ENCODE measurements around the gene ECHDC1. TPM values are rescaled to one million over a fixed set of nuclear protein-coding genes. Genes with fewer than 3 reads are reported as not detected.

Gene ECHDC1
- total and polyA plus RNA-seq, 2 of the 4 experiments (the other 2 are of a cell fraction) = 33.1 to 40.3 TPM

DNA sequence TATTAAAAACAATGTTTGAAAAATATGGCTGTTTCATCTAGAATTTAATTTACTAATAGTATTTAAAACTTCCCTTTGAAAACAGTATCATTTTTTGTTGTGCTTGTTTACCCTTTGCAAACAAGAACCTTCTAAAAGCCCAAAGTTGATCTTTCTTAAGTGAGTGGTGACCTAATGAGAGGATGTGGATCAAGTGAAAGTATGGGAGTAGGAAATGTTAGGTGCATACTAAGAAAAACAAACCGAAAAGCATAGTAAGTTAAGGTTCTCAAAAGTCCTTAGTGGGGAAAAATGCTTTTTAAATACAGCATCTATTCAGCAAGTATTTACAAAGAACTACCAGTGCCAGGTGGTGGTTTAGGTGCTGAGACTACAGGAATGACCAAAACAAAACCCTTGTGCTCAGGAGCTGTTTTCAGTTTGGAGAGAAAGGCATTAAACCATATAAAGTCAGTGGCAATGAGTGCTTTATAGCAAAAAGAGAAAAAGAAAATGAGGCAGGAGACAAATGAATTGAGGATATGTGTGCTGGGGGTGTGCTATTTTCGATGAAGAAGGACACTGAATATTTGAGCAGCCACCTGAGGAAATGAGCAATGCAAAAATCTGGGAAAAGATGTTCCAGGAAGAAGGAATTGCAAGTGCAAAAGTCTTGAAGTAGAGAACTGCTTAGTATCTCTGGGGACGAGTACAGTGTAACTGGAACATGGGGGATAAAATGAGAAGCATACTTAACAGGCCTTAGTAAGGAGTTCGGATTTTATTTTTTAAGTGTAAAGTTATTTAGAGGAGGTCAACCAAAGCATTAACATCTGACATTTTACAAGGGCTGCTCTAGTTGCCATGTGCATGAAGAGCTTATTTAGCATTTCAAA is 52.8 kb downstream of the ECHDC1 start:
- H2BK5ac ChIP-seq (ENCODE audit: low read depth, low read length, poor library complexity, severe bottlenecking) = no peak overlapping the region
- no peak overlapping the region for H3K4me2 ChIP-seq (ENCODE audit: low read depth, low read length)
- 0 out of 2 replicates have a peak, but pooled peaks cover 9% of the 10 kb centered on the region for H3K9me1 ChIP-seq (ENCODE audit: insufficient read depth, low read length)
- TF ChIP-seq BHLHE40 (IDR thresholded peaks at IDR 0.05; ENCODE audit: low read depth, low read length) (no peak), CHD1 (IDR thresholded peaks at IDR 0.05; ENCODE audit: low read depth, low read length) (no peak), RCOR1 (IDR thresholded peaks at IDR 0.05; ENCODE audit: insufficient replicate concordance, low read length) (no peak), RAD21 (IDR thresholded peaks at IDR 0.05; ENCODE audit: low read length) (no peak), RFX5 (IDR thresholded peaks at IDR 0.05; ENCODE audit: low read depth, low read length) (no peak)
- TF ChIP-seq, protein P1, sequence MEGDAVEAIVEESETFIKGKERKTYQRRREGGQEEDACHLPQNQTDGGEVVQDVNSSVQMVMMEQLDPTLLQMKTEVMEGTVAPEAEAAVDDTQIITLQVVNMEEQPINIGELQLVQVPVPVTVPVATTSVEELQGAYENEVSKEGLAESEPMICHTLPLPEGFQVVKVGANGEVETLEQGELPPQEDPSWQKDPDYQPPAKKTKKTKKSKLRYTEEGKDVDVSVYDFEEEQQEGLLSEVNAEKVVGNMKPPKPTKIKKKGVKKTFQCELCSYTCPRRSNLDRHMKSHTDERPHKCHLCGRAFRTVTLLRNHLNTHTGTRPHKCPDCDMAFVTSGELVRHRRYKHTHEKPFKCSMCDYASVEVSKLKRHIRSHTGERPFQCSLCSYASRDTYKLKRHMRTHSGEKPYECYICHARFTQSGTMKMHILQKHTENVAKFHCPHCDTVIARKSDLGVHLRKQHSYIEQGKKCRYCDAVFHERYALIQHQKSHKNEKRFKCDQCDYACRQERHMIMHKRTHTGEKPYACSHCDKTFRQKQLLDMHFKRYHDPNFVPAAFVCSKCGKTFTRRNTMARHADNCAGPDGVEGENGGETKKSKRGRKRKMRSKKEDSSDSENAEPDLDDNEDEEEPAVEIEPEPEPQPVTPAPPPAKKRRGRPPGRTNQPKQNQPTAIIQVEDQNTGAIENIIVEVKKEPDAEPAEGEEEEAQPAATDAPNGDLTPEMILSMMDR (conservative IDR thresholded peaks at IDR 0.05; ENCODE audit: low read depth, low read length) = no peak
- TF ChIP-seq, protein P2, sequence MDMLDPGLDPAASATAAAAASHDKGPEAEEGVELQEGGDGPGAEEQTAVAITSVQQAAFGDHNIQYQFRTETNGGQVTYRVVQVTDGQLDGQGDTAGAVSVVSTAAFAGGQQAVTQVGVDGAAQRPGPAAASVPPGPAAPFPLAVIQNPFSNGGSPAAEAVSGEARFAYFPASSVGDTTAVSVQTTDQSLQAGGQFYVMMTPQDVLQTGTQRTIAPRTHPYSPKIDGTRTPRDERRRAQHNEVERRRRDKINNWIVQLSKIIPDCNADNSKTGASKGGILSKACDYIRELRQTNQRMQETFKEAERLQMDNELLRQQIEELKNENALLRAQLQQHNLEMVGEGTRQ (IDR thresholded peaks at IDR 0.05; ENCODE audit: low read depth, low read length) = no peak
- TF ChIP-seq, protein P3, sequence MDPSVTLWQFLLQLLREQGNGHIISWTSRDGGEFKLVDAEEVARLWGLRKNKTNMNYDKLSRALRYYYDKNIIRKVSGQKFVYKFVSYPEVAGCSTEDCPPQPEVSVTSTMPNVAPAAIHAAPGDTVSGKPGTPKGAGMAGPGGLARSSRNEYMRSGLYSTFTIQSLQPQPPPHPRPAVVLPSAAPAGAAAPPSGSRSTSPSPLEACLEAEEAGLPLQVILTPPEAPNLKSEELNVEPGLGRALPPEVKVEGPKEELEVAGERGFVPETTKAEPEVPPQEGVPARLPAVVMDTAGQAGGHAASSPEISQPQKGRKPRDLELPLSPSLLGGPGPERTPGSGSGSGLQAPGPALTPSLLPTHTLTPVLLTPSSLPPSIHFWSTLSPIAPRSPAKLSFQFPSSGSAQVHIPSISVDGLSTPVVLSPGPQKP (IDR thresholded peaks at IDR 0.05; ENCODE audit: borderline replicate concordance, low read depth, low read length) = no peak
- H3K9ac ChIP-seq (ENCODE audit: low read depth, low read length) = no peak overlapping the region
- intact Hi-C loops (cut with micrococcal nuclease) (no loop called here), in situ Hi-C loops (cut with MboI; ENCODE audit: low sequenced_read_pairs) (no loop called here), dilution Hi-C loops (cut with HindIII; ENCODE audit: low sequenced_read_pairs, unreplicated experiment) (no loop called here)
- no peak overlapping the region for H3K23ac ChIP-seq (ENCODE audit: low read depth, low read length)
- no peaks in the 10 kb centered on the region; the same call in 1 of the 2 replicates for H3K4me1 ChIP-seq (ENCODE audit: control insufficient read depth, insufficient read depth, low read length)
- ChIA-PET POLR2A (ENCODE audit: unreplicated experiment) (no interaction called here), CTCF (interaction anchor here (0.6 to 0.8 kb wide), 2 partner anchors 9 to 935 kb away, joined by 3 read pairs; no protein-coding TSS in a partner anchor)
- H4K5ac ChIP-seq (ENCODE audit: low read depth, low read length) = no peak overlapping the region
- H3K4ac ChIP-seq (ENCODE audit: low read depth, low read length) = no peak overlapping the region
- H2AK5ac ChIP-seq (ENCODE audit: low read depth, low read length) = no peak overlapping the region
- ATAC-seq (ENCODE audit: low read depth) = no peak
- no peak for DNase-seq
- H4K8ac ChIP-seq (ENCODE audit: low read depth in 2 of 2, low read length in 2 of 2) = no peak overlapping the region
- no peak overlapping the region for H2AFZ ChIP-seq (replicated peaks; ENCODE audit: low read length, poor library complexity)
- H3K9me3 ChIP-seq (ENCODE audit: control insufficient read depth, insufficient read depth, low read length) = no peaks in the 10 kb centered on the region
- no peak overlapping the region for H2AK9ac ChIP-seq (replicated peaks; ENCODE audit: low read depth, low read length, poor library complexity)
- H4K91ac ChIP-seq (ENCODE audit: insufficient read depth, low read depth, low read length) = no peak overlapping the region
- 88% methylated on average over 1 of the region's 4 CpGs; no CpG with 5 or more reads in 1 of the 2 experiments for WGBS, 2 experiments (ENCODE audit: extremely low coverage in 2 of 2, insufficient read length in 1 of 2)
- no peaks in the 10 kb centered on the region for H3K27me3 ChIP-seq (ENCODE audit: control insufficient read depth, insufficient read depth, low read length)
- H3K18ac ChIP-seq (ENCODE audit: low read depth, low read length) = no peak overlapping the region
- no peak overlapping the region for H2BK20ac ChIP-seq (ENCODE audit: low read depth, low read length)
- no peak overlapping the region for H3K14ac ChIP-seq (replicated peaks; ENCODE audit: low read depth, low read length)
- no peak overlapping the region for H3K56ac ChIP-seq (ENCODE audit: extremely low read depth, insufficient read depth, low read length)
- H3K36me3 ChIP-seq (ENCODE audit: control insufficient read depth, insufficient read depth, low read length) = peaks cover 16% of the 10 kb centered on the region
- no TSS peak for BruUV-seq (replicated peaks)
- no peak overlapping the region for H3K4me3 ChIP-seq (ENCODE audit: insufficient read depth, low read depth, low read length)
- peaks cover 21% of the 10 kb centered on the region for H4K20me1 ChIP-seq (ENCODE audit: insufficient read depth, low read length)
- H3K27ac ChIP-seq (ENCODE audit: insufficient read depth, low read length) = no peak overlapping the region
- no peak overlapping the region for H2BK15ac ChIP-seq (ENCODE audit: low read depth, low read length)
- no peak overlapping the region for H2BK120ac ChIP-seq (ENCODE audit: low read depth, low read length)
- H3K79me1 ChIP-seq (ENCODE audit: low read depth in 1 of 2, low read length in 2 of 2) = peaks cover 16 to 45% of the 10 kb centered on the region in 2 experiments

All from IMR-90 (cell line).